IMR-90 (cell line): ENCODE measurements around the gene SLC47A2. TPM values are rescaled to one million over a fixed set of nuclear protein-coding genes. Genes with fewer than 3 reads are reported as not detected.

Experiments
- ATAC-seq: fragments of 200-7000 bp; cut with Tn5 transposase; 2 replicates; pipeline ENCODE4 v1.9.1; 2020; ENCODE audit warnings: low read depth, mild to moderate bottlenecking, moderate library complexity
- BruUV-seq: library from RNA; stranded (reverse); fragments of 400-500 nt; replicated peaks from 2 replicates; lab custom pipeline; 2021; lab: Mats Ljungman, UMichigan
- CTCF ChIA-PET: fragments of 300-600 bp; formaldehyde crosslinking; extraction: SDS; loops from one replicate; lab custom pipeline; 2021; ENCODE audit warnings: antibody characterized with exemption; lab: Yijun Ruan, JAX
- POLR2A ChIA-PET: fragments of 300-600 bp; sonication (Branson Sonifier 250); formaldehyde crosslinking; loops from one replicate; lab custom pipeline; 2022; ENCODE audit warnings: antibody characterized with exemption; ENCODE audit not compliant: unreplicated experiment; lab: Charles Lee
- DNase-seq: peaks from one replicate; pipeline ENCODE4 v3.0.0; 2013
- H2AFZ ChIP-seq: replicated peaks from 2 replicates; pipeline ENCODE3; 2013; ENCODE audit warnings: low read length, mild to moderate bottlenecking; ENCODE audit not compliant: poor library complexity
- H2AK5ac ChIP-seq: 2 replicates; pipeline ENCODE4 v1.6.1; 2013; ENCODE audit warnings: low read depth, low read length, inconsistent platforms
- H2AK9ac ChIP-seq: replicated peaks from 2 replicates; pipeline ENCODE3; 2013; ENCODE audit warnings: mild to moderate bottlenecking, low read depth, low read length, moderate library complexity; ENCODE audit not compliant: poor library complexity
- H2BK120ac ChIP-seq: 2 replicates; pipeline ENCODE4 v1.6.1; 2013; ENCODE audit warnings: low read depth, low read length, inconsistent platforms
- H2BK15ac ChIP-seq: 3 replicates; pipeline ENCODE4 v1.6.1; 2013; ENCODE audit warnings: low read depth, low read length, inconsistent platforms
- H2BK20ac ChIP-seq: 2 replicates; pipeline ENCODE4 v1.6.1; 2013; ENCODE audit warnings: low read depth, mild to moderate bottlenecking, inconsistent platforms, low read length, moderate library complexity
- H2BK5ac ChIP-seq: 2 replicates; pipeline ENCODE4 v1.6.1; 2013; ENCODE audit warnings: mild to moderate bottlenecking, low read depth, low read length, inconsistent platforms; ENCODE audit not compliant: poor library complexity, severe bottlenecking
- H3K14ac ChIP-seq: replicated peaks from 2 replicates; pipeline ENCODE4 v1.6.1; 2013; ENCODE audit warnings: low read depth, low read length, inconsistent platforms
- H3K18ac ChIP-seq: 2 replicates; pipeline ENCODE4 v1.6.1; 2013; ENCODE audit warnings: low read depth, low read length, control low read depth
- H3K23ac ChIP-seq: 2 replicates; pipeline ENCODE4 v1.6.1; 2013; ENCODE audit warnings: low read depth, low read length, inconsistent platforms
- H3K27ac ChIP-seq: 2 replicates; pipeline ENCODE4 v1.5.1; 2013; ENCODE audit warnings: mild to moderate bottlenecking, control low read depth, low read length; ENCODE audit not compliant: insufficient read depth
- H3K27me3 ChIP-seq: 2 replicates; pipeline ENCODE4 v1.6.1; 2013; ENCODE audit warnings: low read length; ENCODE audit not compliant: control insufficient read depth, insufficient read depth
- H3K36me3 ChIP-seq: 2 replicates; pipeline ENCODE4 v1.6.1; 2013; ENCODE audit warnings: low read length, mixed read lengths; ENCODE audit not compliant: control insufficient read depth, insufficient read depth
- H3K4ac ChIP-seq: 2 replicates; pipeline ENCODE4 v1.6.1; 2013; ENCODE audit warnings: low read depth, low read length, inconsistent platforms
- H3K4me1 ChIP-seq: 2 replicates; pipeline ENCODE4 v1.6.1; 2013; ENCODE audit warnings: low read length, mixed read lengths; ENCODE audit not compliant: control insufficient read depth, insufficient read depth
- H3K4me2 ChIP-seq: 2 replicates; pipeline ENCODE4 v1.6.1; 2013; ENCODE audit warnings: low read depth, mild to moderate bottlenecking, control low read depth, low read length, moderate library complexity
- H3K4me3 ChIP-seq: 2 replicates; pipeline ENCODE4 v1.5.1; 2013; ENCODE audit warnings: low read depth, mild to moderate bottlenecking, control low read depth, low read length, moderate library complexity; ENCODE audit not compliant: insufficient read depth
- H3K56ac ChIP-seq: 2 replicates; pipeline ENCODE4 v1.6.1; 2013; ENCODE audit warnings: low read length, inconsistent platforms; ENCODE audit not compliant: insufficient read depth; ENCODE audit errors: extremely low read depth
- H3K79me1 ChIP-seq, 2 experiments: 2 replicates each; pipeline ENCODE4 v1.6.1; 2013; ENCODE audit warnings: low read length in 2 of 2, inconsistent platforms in 1 of 2, low read depth in 1 of 2
- H3K9ac ChIP-seq: 2 replicates; pipeline ENCODE4 v1.6.1; 2013; ENCODE audit warnings: low read depth, low read length, control low read depth
- H3K9me1 ChIP-seq: 2 replicates; pipeline ENCODE4 v1.6.1; 2013; ENCODE audit warnings: low read length, inconsistent platforms; ENCODE audit not compliant: insufficient read depth
- H3K9me3 ChIP-seq: 2 replicates; pipeline ENCODE4 v1.6.1; 2013; ENCODE audit warnings: low read length; ENCODE audit not compliant: control insufficient read depth, insufficient read depth
- H4K20me1 ChIP-seq: 2 replicates; pipeline ENCODE4 v1.6.1; 2013; ENCODE audit warnings: low read length, inconsistent platforms; ENCODE audit not compliant: insufficient read depth
- H4K5ac ChIP-seq: 2 replicates; pipeline ENCODE4 v1.6.1; 2013; ENCODE audit warnings: mild to moderate bottlenecking, low read depth, low read length, control low read depth
- H4K8ac ChIP-seq, 2 experiments: 2 replicates each; pipeline ENCODE4 v1.6.1; 2013; ENCODE audit warnings: low read depth in 2 of 2, low read length in 2 of 2, control low read depth in 1 of 2, inconsistent platforms in 1 of 2
- H4K91ac ChIP-seq: 2 replicates; pipeline ENCODE4 v1.6.1; 2013; ENCODE audit warnings: low read depth, low read length, inconsistent platforms; ENCODE audit not compliant: insufficient read depth
- BHLHE40 ChIP-seq: fragments of 150-350 bp; IDR thresholded peaks from 2 replicates; pipeline ENCODE4 v1.6.1; 2016; ENCODE audit warnings: mild to moderate bottlenecking, low read depth, low read length
- CEBPB ChIP-seq: IDR thresholded peaks from 2 replicates; pipeline ENCODE4 v1.6.1; 2012; ENCODE audit warnings: low read depth, low read length, improper control_type of control experiment
- CHD1 ChIP-seq: IDR thresholded peaks from 2 replicates; pipeline ENCODE4 v1.6.1; 2012; ENCODE audit warnings: low read depth, low read length, improper control_type of control experiment
- FOS ChIP-seq: fragments of 150-350 bp; IDR thresholded peaks from 2 replicates; pipeline ENCODE4 v1.6.1; 2016; ENCODE audit warnings: low read depth, low read length
- MAFK ChIP-seq: IDR thresholded peaks from 2 replicates; pipeline ENCODE4 v1.6.1; 2012; ENCODE audit warnings: low read depth, low read length, improper control_type of control experiment
- MAZ ChIP-seq: IDR thresholded peaks from 2 replicates; pipeline ENCODE4 v1.6.1; 2012; ENCODE audit warnings: low read depth, mild to moderate bottlenecking, low read length, improper control_type of control experiment, moderate library complexity, borderline replicate concordance
- MXI1 ChIP-seq: IDR thresholded peaks from 2 replicates; pipeline ENCODE4 v1.6.1; 2012; ENCODE audit warnings: low read depth, mild to moderate bottlenecking, low read length, moderate library complexity, borderline replicate concordance
- NFE2L2 ChIP-seq: fragments of 150-350 bp; IDR thresholded peaks from 2 replicates; pipeline ENCODE4 v1.6.1; 2016; ENCODE audit warnings: low read depth, mild to moderate bottlenecking, low read length
- POLR2A ChIP-seq: IDR thresholded peaks from 2 replicates; pipeline ENCODE4 v1.6.1; 2012; ENCODE audit warnings: mild to moderate bottlenecking, low read depth, low read length
- RAD21 ChIP-seq: IDR thresholded peaks from 2 replicates; pipeline ENCODE4 v1.6.1; 2012; ENCODE audit warnings: low read length, improper control_type of control experiment
- RCOR1 ChIP-seq: IDR thresholded peaks from 2 replicates; pipeline ENCODE4 v1.6.1; 2012; ENCODE audit warnings: mild to moderate bottlenecking, low read length, improper control_type of control experiment; ENCODE audit not compliant: insufficient replicate concordance
- RFX5 ChIP-seq: IDR thresholded peaks from 2 replicates; pipeline ENCODE4 v1.8.0; 2012; ENCODE audit warnings: low read depth, mild to moderate bottlenecking, low read length, moderate library complexity
- SMC3 ChIP-seq: fragments of 150-350 bp; IDR thresholded peaks from 2 replicates; pipeline ENCODE4 v1.6.1; 2016; ENCODE audit warnings: low read depth, mild to moderate bottlenecking, antibody characterized with exemption, low read length, moderate library complexity
- WGBS, 2 experiments: methylation state at CpG; one replicate each; pipeline versions ENCODE4 v1.1.5 to v1.1.7; 2013; ENCODE audit warnings: missing lambda C conversion rate in 2 of 2; ENCODE audit not compliant: insufficient read length in 1 of 2; ENCODE audit errors: extremely low coverage in 2 of 2; 5-methylcytosine and 5-hydroxymethylcytosine counted together
- dilution Hi-C: fragments of 300-500 bp; cut with HindIII; formaldehyde crosslinking; loops from one replicate; pipeline ENCODE4 v1.14.3; 2018; ENCODE audit warnings: low sequenced_read_pairs; ENCODE audit not compliant: unreplicated experiment
- in situ Hi-C: fragments of 300-500 bp; cut with MboI; formaldehyde crosslinking; loops from 3 replicates; pipeline ENCODE4 v1.14.3; 2019; ENCODE audit warnings: low sequenced_read_pairs, inconsistent platforms, mixed read lengths
- intact Hi-C: fragments of 100-400 bp; cut with micrococcal nuclease; formaldehyde crosslinking; loops from 2 replicates; pipeline ENCODE4 v1.10.0; 2022
- polyA plus RNA-seq, 3 experiments: library from polyadenylated mRNA; depleted of rRNA; stranded (reverse); fragments of >200 nt; gene quantifications; 2 replicates each; pipeline ENCODE4 v1.2.3, GENCODE V29; 2012; ENCODE audit warnings: low replicate concordance in 1 of 3
- total RNA-seq: library from RNA; depleted of rRNA; stranded (reverse); fragments of >200 nt; gene quantifications from 2 replicates; pipeline ENCODE4 v1.2.3, GENCODE V29; 2012
- TF ChIP-seq, protein P1 (sequence below): fragments of 150-350 bp; IDR thresholded peaks from 2 replicates; pipeline ENCODE4 v1.6.1; 2016; ENCODE audit warnings: low read depth, mild to moderate bottlenecking, low read length, moderate library complexity, borderline replicate concordance
- TF ChIP-seq, protein P2 (sequence below): fragments of 150-350 bp; IDR thresholded peaks from 2 replicates; pipeline ENCODE4 v1.6.1; 2017; ENCODE audit warnings: mild to moderate bottlenecking, antibody characterized with exemption, low read length, low read depth
- TF ChIP-seq, protein P3 (sequence below): conservative IDR thresholded peaks from 2 replicates; pipeline ENCODE4 v1.5.1; 2012; ENCODE audit warnings: mild to moderate bottlenecking, low read depth, low read length, improper control_type of control experiment

Gene SLC47A2
- total and polyA plus RNA-seq, 2 of the 4 experiments (the other 2 are of a cell fraction) = not detected

DNA sequence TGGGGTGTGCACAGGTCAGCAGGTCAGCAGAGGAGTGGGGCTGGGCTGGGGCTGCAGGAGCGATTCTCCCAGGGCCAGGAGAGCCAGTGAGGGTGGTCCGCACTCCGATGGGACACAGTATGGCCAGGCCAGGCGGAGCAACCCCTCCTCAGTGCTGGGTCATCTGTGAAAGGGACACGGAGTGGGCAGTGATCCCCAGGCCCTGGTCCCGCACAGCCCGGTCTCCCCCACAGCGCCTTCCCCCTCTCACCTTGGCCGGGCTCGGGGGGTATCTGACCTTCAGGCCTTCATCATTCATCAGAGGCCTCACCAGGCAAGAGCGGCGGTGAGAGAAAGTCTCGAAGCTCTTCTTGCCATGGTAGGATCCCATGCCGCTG, 21.7 kb upstream of the SLC47A2 start:
- CTCF ChIA-PET = no interaction called here
- Histone ChIP-seq H2BK5ac (no peak overlapping the region), H3K9me3 (no peaks in the 10 kb centered on the region), H2AK5ac (no peak overlapping the region), H4K91ac (no peak overlapping the region), H2AK9ac (no peak overlapping the region), H3K9me1 (no peaks in the 10 kb centered on the region), H2AFZ (no peak overlapping the region), H3K23ac (no peak overlapping the region), H4K20me1 (no peaks in the 10 kb centered on the region), H3K4ac (no peak overlapping the region), H4K5ac (no peak overlapping the region), H2BK15ac (no peak overlapping the region), H4K8ac (no peak overlapping the region), H3K18ac (no peak overlapping the region), H3K9ac (no peak overlapping the region), H3K27ac (no peak overlapping the region), H3K14ac (no peak overlapping the region), H3K4me1 (no peaks in the 10 kb centered on the region), H2BK120ac (no peak overlapping the region), H3K27me3 (peaks cover 18% of the 10 kb centered on the region), H2BK20ac (no peak overlapping the region), H3K4me2 (no peak overlapping the region), H3K79me1 (no peaks in the 10 kb centered on the region), H3K4me3 (no peak overlapping the region), H3K36me3 (no peaks in the 10 kb centered on the region), H3K56ac (no peak overlapping the region)
- intact Hi-C loops (no loop called here), dilution Hi-C loops (no loop called here), in situ Hi-C loops (no loop called here)
- POLR2A ChIA-PET = no interaction called here
- TF ChIP-seq, protein P1, sequence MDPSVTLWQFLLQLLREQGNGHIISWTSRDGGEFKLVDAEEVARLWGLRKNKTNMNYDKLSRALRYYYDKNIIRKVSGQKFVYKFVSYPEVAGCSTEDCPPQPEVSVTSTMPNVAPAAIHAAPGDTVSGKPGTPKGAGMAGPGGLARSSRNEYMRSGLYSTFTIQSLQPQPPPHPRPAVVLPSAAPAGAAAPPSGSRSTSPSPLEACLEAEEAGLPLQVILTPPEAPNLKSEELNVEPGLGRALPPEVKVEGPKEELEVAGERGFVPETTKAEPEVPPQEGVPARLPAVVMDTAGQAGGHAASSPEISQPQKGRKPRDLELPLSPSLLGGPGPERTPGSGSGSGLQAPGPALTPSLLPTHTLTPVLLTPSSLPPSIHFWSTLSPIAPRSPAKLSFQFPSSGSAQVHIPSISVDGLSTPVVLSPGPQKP = no peak
- TF ChIP-seq, protein P2, sequence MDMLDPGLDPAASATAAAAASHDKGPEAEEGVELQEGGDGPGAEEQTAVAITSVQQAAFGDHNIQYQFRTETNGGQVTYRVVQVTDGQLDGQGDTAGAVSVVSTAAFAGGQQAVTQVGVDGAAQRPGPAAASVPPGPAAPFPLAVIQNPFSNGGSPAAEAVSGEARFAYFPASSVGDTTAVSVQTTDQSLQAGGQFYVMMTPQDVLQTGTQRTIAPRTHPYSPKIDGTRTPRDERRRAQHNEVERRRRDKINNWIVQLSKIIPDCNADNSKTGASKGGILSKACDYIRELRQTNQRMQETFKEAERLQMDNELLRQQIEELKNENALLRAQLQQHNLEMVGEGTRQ = no peak
- TF ChIP-seq RCOR1 (no peak), POLR2A (no peak), BHLHE40 (no peak), RAD21 (no peak), MAZ (no peak), RFX5 (no peak), NFE2L2 (no peak), CEBPB (no peak), FOS (no peak), CHD1 (no peak), SMC3 (no peak), MAFK (no peak), MXI1 (no peak)
- TF ChIP-seq, protein P3, sequence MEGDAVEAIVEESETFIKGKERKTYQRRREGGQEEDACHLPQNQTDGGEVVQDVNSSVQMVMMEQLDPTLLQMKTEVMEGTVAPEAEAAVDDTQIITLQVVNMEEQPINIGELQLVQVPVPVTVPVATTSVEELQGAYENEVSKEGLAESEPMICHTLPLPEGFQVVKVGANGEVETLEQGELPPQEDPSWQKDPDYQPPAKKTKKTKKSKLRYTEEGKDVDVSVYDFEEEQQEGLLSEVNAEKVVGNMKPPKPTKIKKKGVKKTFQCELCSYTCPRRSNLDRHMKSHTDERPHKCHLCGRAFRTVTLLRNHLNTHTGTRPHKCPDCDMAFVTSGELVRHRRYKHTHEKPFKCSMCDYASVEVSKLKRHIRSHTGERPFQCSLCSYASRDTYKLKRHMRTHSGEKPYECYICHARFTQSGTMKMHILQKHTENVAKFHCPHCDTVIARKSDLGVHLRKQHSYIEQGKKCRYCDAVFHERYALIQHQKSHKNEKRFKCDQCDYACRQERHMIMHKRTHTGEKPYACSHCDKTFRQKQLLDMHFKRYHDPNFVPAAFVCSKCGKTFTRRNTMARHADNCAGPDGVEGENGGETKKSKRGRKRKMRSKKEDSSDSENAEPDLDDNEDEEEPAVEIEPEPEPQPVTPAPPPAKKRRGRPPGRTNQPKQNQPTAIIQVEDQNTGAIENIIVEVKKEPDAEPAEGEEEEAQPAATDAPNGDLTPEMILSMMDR = no peak
- ATAC-seq (no peak), DNase-seq (no peak)
- WGBS, 2 experiments = 80% methylated on average over 4 of the region's 14 CpGs; no CpG with 5 or more reads in 1 of the 2 experiments
- BruUV-seq = no TSS peak
